ENCODE results near the gene MOK.

Gene MOK

DNA sequence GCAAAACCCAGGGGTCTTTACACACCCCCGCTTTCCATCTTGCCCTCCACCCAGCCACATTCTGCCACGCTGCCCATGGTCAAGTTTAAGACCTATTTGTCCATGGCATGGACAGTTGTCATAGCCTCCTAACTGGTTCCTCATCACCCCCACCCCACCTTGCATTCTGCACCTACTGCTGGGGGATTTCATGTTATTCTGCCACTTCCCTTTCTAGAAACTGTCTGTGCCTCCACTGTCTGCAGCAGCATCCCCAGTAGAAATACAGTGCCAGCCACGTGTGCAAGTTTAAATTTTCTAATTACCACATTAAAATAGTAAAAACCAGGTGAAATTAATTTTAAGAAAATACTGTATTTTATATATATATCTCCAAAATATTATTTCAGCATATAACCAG is 102.0 kb downstream of the MOK start:
- peaks cover 47% of the 10 kb centered on the region for H3K4me1 Mint-ChIP-seq
- no peak overlapping the region for H3K4me3 Mint-ChIP-seq
- H3K36me3 Mint-ChIP-seq, result peaks cover 4% of the 10 kb centered on the region
- H3K27ac Mint-ChIP-seq, result no peak overlapping the region
- no peaks in the 10 kb centered on the region for H3K27me3 Mint-ChIP-seq
- H3K9me3 Mint-ChIP-seq, result no peaks in the 10 kb centered on the region

DNA sequence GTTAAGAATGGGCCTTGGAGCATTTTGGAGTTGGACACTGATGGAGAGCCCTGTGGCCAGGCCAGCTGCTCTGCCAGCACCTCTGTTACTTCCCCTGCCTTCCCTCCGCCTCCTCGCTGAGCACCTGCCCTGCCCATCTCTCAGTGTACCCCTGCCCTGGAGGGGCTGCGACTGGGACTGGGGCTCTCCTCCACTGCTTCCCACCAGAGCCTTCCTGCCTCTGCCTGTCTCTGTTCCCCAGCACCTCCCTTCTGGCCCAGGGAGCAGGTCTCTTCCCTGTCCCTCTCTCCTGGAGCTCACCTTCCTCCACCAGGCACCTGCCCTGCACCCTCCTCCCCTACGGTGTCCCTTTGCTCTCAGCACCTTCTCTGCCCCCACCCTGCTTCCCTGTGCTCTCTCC is 103.2 kb downstream of the MOK start:
- no peak overlapping the region for H3K4me3 Mint-ChIP-seq
- no peaks in the 10 kb centered on the region for H3K27me3 Mint-ChIP-seq
- H3K9me3 Mint-ChIP-seq, result no peaks in the 10 kb centered on the region
- H3K36me3 Mint-ChIP-seq, result peaks cover 9% of the 10 kb centered on the region
- peaks cover 58% of the 10 kb centered on the region for H3K4me1 Mint-ChIP-seq
- peak overlapping the region; percentile 37 for H3K27ac Mint-ChIP-seq

DNA sequence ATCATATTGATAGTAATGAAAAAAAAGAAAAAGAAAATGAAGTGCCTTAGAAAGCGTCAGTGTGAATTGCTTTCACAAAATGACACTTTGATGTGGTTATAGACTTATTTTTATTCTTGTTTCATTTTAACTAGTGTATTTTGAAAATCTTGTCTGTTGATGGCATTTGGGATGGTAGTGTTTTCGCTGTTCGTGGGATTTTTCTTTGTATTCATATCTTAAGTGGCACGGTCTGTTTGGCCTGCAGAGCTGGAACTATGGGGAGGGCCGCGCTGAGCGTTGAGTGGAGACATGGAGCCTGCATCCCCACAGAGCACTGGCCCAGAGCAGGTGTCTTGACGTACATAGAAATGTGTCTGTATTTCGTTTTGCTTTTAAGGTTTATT is 103.6 kb downstream of the MOK start:
- peak overlapping the region; percentile 34 for H3K4me3 Mint-ChIP-seq
- H3K27ac Mint-ChIP-seq, result no peak overlapping the region
- peaks cover 62% of the 10 kb centered on the region for H3K4me1 Mint-ChIP-seq
- H3K9me3 Mint-ChIP-seq, result no peaks in the 10 kb centered on the region
- H3K27me3 Mint-ChIP-seq, result no peaks in the 10 kb centered on the region
- peaks cover 9% of the 10 kb centered on the region for H3K36me3 Mint-ChIP-seq

DNA sequence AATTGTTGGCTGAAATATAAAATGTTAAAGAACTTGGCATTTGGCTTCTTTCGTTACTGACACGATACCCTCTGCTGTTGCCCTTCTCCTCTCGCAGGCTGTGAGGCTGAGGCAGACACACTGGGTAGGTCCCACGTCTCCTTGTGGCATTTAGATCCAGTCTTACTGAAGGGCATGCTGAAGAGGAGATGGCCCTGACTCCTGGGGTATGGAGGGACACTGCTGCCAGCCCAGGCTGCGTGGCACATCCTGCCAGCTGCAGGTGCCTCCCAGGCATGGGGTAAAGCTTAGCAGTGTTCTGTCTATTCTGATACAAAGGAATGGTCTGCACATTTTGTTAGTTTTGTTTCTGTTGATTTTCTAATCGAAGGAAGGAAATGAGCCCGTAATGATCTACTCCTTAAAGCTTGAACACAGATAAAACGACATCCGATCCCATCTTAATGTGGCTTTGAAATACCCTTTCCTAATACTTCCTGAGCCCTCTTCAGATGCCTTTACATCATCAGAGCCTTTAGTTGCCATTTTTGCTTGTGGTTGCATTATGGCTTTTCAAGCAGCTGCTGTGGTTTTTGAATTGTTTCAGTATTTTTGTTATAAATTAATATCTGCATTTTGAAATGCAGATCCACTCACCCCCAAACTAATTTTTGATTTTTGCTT is 104.1 kb downstream of the MOK start:
- Mint-ChIP-seq H3K27me3 (no peaks in the 10 kb centered on the region), H3K27ac (peak overlapping the region; percentile 71), H3K9me3 (no peaks in the 10 kb centered on the region), H3K4me1 (peaks cover 68% of the 10 kb centered on the region), H3K4me3 (peak overlapping the region; percentile 34), H3K36me3 (peaks cover 12% of the 10 kb centered on the region)

GRCh38 chr14:102197317-102197853 is 107.6 kb downstream of the MOK start:
- Mint-ChIP-seq H3K4me1 (peaks cover 88% of the 10 kb centered on the region), H3K27ac (peak overlapping the region; percentile 79), H3K27me3 (no peaks in the 10 kb centered on the region), H3K9me3 (no peaks in the 10 kb centered on the region), H3K4me3 (no peak overlapping the region), H3K36me3 (peaks cover 13% of the 10 kb centered on the region)

DNA sequence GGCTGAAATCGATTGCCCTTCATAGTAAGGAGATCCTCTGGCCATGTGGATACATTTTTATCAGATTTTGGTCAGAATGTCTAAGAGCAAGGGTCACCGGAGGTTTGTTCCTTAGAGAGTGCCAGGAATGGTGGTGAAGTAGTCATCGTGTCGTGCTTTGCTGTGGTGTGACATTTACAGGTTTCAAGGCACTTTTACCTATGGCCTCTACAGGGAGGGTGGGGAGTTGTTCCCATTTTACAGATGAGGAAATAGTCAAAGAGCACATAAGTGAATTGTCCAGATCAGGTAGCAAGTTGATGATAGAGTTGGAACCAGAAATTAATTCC is 108.1 kb downstream of the MOK start:
- Mint-ChIP-seq H3K4me1 (peaks cover 84% of the 10 kb centered on the region), H3K27me3 (no peaks in the 10 kb centered on the region), H3K36me3 (peaks cover 13% of the 10 kb centered on the region), H3K27ac (peak overlapping the region; percentile 79), H3K9me3 (no peaks in the 10 kb centered on the region), H3K4me3 (no peak overlapping the region)

GRCh38 chr14:102196039-102196901 is 108.7 kb downstream of the MOK start:
- H3K27ac Mint-ChIP-seq, result no peak overlapping the region
- H3K4me1 Mint-ChIP-seq, result peaks cover 82% of the 10 kb centered on the region
- no peaks in the 10 kb centered on the region for H3K27me3 Mint-ChIP-seq
- H3K36me3 Mint-ChIP-seq, result peaks cover 13% of the 10 kb centered on the region
- no peaks in the 10 kb centered on the region for H3K9me3 Mint-ChIP-seq
- H3K4me3 Mint-ChIP-seq, result no peak overlapping the region

GRCh38 chr14:102195446-102195845 is 109.5 kb downstream of the MOK start:
- H3K27ac Mint-ChIP-seq, result no peak overlapping the region
- peaks cover 77% of the 10 kb centered on the region for H3K4me1 Mint-ChIP-seq
- H3K9me3 Mint-ChIP-seq, result no peaks in the 10 kb centered on the region
- H3K36me3 Mint-ChIP-seq, result peaks cover 13% of the 10 kb centered on the region
- H3K4me3 Mint-ChIP-seq, result no peak overlapping the region
- H3K27me3 Mint-ChIP-seq, result no peaks in the 10 kb centered on the region

DNA sequence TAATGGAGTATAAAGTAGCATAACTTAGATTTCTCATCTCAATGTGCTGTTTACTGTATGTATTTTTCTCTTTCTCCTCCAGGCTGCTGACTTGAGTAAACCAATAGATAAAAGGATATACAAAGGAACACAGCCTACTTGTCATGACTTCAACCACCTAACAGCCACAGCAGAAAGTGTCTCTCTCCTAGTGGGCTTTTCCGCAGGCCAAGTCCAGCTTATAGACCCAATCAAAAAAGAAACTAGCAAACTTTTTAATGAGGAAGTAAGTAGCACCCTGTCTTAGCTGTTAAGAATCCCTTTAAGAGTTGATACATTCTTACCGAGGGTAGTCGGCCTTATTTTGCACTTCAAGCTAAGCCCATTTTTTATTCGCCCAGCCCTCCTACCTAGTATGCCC is 110.1 kb downstream of the MOK start:
- Mint-ChIP-seq H3K27me3 (no peaks in the 10 kb centered on the region), H3K27ac (no peak overlapping the region), H3K4me3 (no peak overlapping the region), H3K36me3 (peaks cover 13% of the 10 kb centered on the region), H3K4me1 (peaks cover 74% of the 10 kb centered on the region), H3K9me3 (no peaks in the 10 kb centered on the region)

DNA sequence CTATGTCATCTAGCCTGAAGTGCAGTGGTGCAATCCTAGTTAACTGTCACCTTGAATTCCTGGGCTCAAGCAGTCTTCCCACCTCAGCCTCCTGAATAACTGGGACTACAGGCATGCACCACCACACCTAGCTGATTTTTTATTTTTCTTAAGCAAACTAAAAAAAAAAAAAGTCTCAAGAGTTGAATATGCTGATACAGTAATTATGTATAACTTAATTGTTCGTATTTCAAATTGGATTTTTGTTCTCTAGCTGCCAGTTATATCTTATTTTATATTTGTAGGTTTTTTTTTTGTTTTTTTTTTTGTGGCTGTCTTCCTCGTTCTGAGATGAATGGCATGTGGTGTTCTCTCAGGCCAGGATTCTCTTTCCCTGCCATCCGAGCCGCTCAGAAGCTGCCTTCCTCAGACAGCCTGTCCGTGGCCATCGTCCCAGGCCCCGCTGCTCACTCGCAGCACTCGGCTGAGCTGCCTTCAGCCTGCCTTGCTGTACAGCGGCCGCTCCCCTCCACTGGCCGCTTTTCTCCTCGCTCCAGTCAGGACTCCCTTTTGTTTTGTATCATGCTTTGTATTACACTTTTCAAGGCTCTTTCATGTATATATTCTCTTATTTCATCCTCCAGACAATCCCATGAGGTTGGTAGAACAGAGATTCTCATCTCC is 112.0 kb downstream of the MOK start:
- Mint-ChIP-seq H3K4me1 (peaks cover 62% of the 10 kb centered on the region), H3K27ac (peak overlapping the region; percentile 83)

DNA sequence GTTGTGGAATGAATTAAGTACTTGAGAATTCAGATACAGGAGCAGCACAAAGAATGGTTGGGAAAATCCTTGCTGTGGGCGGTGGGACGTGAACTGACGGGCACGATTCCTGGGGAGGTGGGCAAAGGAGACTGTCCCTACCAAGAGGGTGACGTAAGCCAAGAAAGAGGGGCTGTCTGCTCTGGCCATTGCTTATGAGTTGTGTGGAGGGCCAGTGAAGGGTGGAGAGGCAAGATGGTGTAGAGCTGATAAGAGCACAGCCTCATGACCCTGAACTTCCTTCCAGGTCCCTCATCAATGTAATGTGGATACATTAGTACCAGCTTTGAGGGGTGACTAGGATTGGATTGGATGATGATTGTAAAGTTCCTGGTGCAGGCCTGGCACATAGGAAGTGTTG is 115.1 kb downstream of the MOK start:
- Mint-ChIP-seq H3K36me3 (no peaks in the 10 kb centered on the region), H3K27me3 (no peaks in the 10 kb centered on the region), H3K4me3 (no peak overlapping the region), H3K9me3 (no peaks in the 10 kb centered on the region), H3K4me1 (peaks cover 59% of the 10 kb centered on the region), H3K27ac (no peak overlapping the region)

More for the DNA sequence above, 112.0 kb downstream of the MOK start:
- no peak overlapping the region for H3K4me3 Mint-ChIP-seq
- H3K27me3 Mint-ChIP-seq, result no peaks in the 10 kb centered on the region
- H3K36me3 Mint-ChIP-seq, result peaks cover 11% of the 10 kb centered on the region
- H3K9me3 Mint-ChIP-seq, result no peaks in the 10 kb centered on the region

GRCh38 chr14:102188187-102188586 is 116.8 kb downstream of the MOK start:
- Mint-ChIP-seq H3K27me3 (no peaks in the 10 kb centered on the region), H3K27ac (no peak overlapping the region), H3K9me3 (no peaks in the 10 kb centered on the region), H3K4me3 (no peak overlapping the region), H3K36me3 (no peaks in the 10 kb centered on the region), H3K4me1 (peaks cover 62% of the 10 kb centered on the region)

- no peaks in the 10 kb centered on the region for H3K9me3 Mint-ChIP-seq
- peaks cover 66% of the 10 kb centered on the region for H3K4me1 Mint-ChIP-seq
- no peaks in the 10 kb centered on the region for H3K27me3 Mint-ChIP-seq
- H3K4me3 Mint-ChIP-seq, result no peak overlapping the region
- peaks cover 1% of the 10 kb centered on the region for H3K36me3 Mint-ChIP-seq
- peak overlapping the region; percentile 74 for H3K27ac Mint-ChIP-seq
These were observed 117.4 kb downstream of the MOK start for GRCh38 chr14:102187568-102188001.

GRCh38 chr14:102187044-102187443 is 117.9 kb downstream of the MOK start:
- Mint-ChIP-seq H3K4me1 (peaks cover 70% of the 10 kb centered on the region), H3K36me3 (peaks cover 1% of the 10 kb centered on the region), H3K27me3 (no peaks in the 10 kb centered on the region), H3K27ac (peak overlapping the region; percentile 74), H3K4me3 (peak overlapping the region; percentile 11), H3K9me3 (no peaks in the 10 kb centered on the region)

DNA sequence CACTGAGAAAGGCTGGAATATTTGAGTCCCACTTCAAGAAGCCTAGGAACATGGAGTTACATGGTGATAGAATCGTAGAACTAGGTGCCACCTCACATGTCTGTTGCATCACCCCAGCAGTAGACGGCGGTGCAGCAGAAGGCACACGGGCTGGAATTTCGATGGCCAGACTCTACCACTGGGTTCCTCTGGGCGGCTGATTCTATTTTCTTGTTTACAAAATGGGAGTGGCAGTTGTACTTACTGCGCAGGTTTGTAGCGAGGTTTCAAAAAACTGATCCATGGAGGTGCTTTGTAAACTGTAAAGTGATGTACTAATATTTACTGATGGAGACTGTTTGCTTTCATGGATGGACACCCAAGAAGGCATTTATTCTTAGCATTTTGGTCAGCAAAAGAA is 119.6 kb downstream of the MOK start:
- Mint-ChIP-seq H3K4me3 (no peak overlapping the region), H3K36me3 (peaks cover 1% of the 10 kb centered on the region), H3K4me1 (peaks cover 78% of the 10 kb centered on the region), H3K27me3 (no peaks in the 10 kb centered on the region), H3K9me3 (no peaks in the 10 kb centered on the region), H3K27ac (no peak overlapping the region)

All from activated naive CD4-positive, alpha-beta T cell treated with anti-CD3 and anti-CD28 coated beads, Interleukin-2, amount 50 U/mL, for 24 hours (primary cell).